ENCODE data around the gene ZNF407. TPM values are rescaled to one million over a fixed set of nuclear protein-coding genes. Genes with fewer than 3 reads are reported as not detected.

Gene ZNF407
- total RNA-seq, 1 experiment from 2014 or later = 15.9 TPM

GRCh38 chr18:75063615-75064512 is 466.2 kb downstream of the ZNF407 start:
- TF ChIP-seq CTCF (conservative IDR thresholded peaks at IDR 0.05; ENCODE audit: low read depth, low read length) (no peak), EZH2 (IDR thresholded peaks at IDR 0.05; ENCODE audit: borderline replicate concordance, low read depth, low read length, poor library complexity, severe bottlenecking) (no peak)
- ChIA-PET CTCF (no interaction called here), POLR2A (ENCODE audit: low non-redundant PET) (no interaction called here)
- H3K4me3 ChIP-seq (ENCODE audit: low read depth, low read length, poor library complexity, severe bottlenecking) = no peak overlapping the region
- no peaks in the 10 kb centered on the region for H3K27me3 ChIP-seq (replicated peaks; ENCODE audit: insufficient read depth, low read depth, low read length, poor library complexity)
- H3K4me1 ChIP-seq (ENCODE audit: insufficient read depth, low read length, poor library complexity, severe bottlenecking) = peaks cover 7% of the 10 kb centered on the region
- H3K27ac ChIP-seq (ENCODE audit: low read depth, low read length, poor library complexity, severe bottlenecking) = no peak overlapping the region
- intact Hi-C loops (cut with micrococcal nuclease; ENCODE audit: unreplicated experiment) = no loop called here
- H3K9me3 ChIP-seq (ENCODE audit: low read depth, low read length, poor library complexity, severe bottlenecking) = no peaks in the 10 kb centered on the region
- no peak for DNase-seq (ENCODE audit: low spot score)
- H3K36me3 ChIP-seq (ENCODE audit: insufficient read depth, low read length, poor library complexity, severe bottlenecking) = no peaks in the 10 kb centered on the region
- BruUV-seq (replicated peaks) = no TSS peak

DNA sequence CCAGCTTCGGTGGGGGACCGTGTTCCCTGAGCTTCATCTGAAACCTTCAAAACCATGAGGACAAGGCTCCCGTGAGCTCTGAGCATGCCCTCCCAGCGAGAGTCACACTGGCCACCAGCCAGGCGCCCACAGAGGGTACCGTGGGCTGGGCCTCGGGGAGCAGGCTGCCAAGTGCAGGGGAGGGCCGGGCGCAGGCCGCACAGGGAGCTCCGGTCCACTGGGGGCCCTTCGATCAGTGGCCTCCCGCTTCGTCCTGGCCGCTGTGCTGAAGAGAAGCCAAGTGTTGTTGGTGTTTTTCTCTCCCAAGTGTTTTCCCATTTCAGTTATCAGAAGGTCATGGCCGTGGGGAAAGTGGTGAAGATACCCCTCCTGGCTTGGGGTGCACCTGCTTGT is 466.8 kb downstream of the ZNF407 start:
- CTCF ChIA-PET = no interaction called here

GRCh38 chr18:75065251-75066000 is 467.8 kb downstream of the ZNF407 start:
- ChIA-PET POLR2A (ENCODE audit: low non-redundant PET) (no interaction called here), CTCF (no interaction called here)
- H3K4me3 ChIP-seq (ENCODE audit: low read depth, low read length, poor library complexity, severe bottlenecking) = no peak overlapping the region
- H3K4me1 ChIP-seq (ENCODE audit: insufficient read depth, low read length, poor library complexity, severe bottlenecking) = peaks cover 7% of the 10 kb centered on the region
- no peak overlapping the region for H3K27ac ChIP-seq (ENCODE audit: low read depth, low read length, poor library complexity, severe bottlenecking)
- H3K27me3 ChIP-seq (replicated peaks; ENCODE audit: insufficient read depth, low read depth, low read length, poor library complexity) = no peaks in the 10 kb centered on the region
- H3K9me3 ChIP-seq (ENCODE audit: low read depth, low read length, poor library complexity, severe bottlenecking) = no peaks in the 10 kb centered on the region
- no TSS peak for BruUV-seq (replicated peaks)
- H3K36me3 ChIP-seq (ENCODE audit: insufficient read depth, low read length, poor library complexity, severe bottlenecking) = no peaks in the 10 kb centered on the region
- intact Hi-C loops (cut with micrococcal nuclease; ENCODE audit: unreplicated experiment) = no loop called here
- TF ChIP-seq EZH2 (IDR thresholded peaks at IDR 0.05; ENCODE audit: borderline replicate concordance, low read depth, low read length, poor library complexity, severe bottlenecking) (no peak), CTCF (conservative IDR thresholded peaks at IDR 0.05; ENCODE audit: low read depth, low read length) (no peak)
- no peak for DNase-seq (ENCODE audit: low spot score)

More for the DNA sequence above, 466.8 kb downstream of the ZNF407 start:
- H3K4me3 ChIP-seq (ENCODE audit: low read depth, low read length, poor library complexity, severe bottlenecking) = no peak overlapping the region
- intact Hi-C loops (cut with micrococcal nuclease; ENCODE audit: unreplicated experiment) = no loop called here
- H3K27me3 ChIP-seq (replicated peaks; ENCODE audit: insufficient read depth, low read depth, low read length, poor library complexity) = no peaks in the 10 kb centered on the region
- H3K9me3 ChIP-seq (ENCODE audit: low read depth, low read length, poor library complexity, severe bottlenecking) = no peaks in the 10 kb centered on the region
- no peak for DNase-seq (ENCODE audit: low spot score)
- no TSS peak for BruUV-seq (replicated peaks)
- H3K27ac ChIP-seq (ENCODE audit: low read depth, low read length, poor library complexity, severe bottlenecking) = no peak overlapping the region
- POLR2A ChIA-PET (ENCODE audit: low non-redundant PET) = no interaction called here
- TF ChIP-seq CTCF (conservative IDR thresholded peaks at IDR 0.05; ENCODE audit: low read depth, low read length) (no peak), EZH2 (IDR thresholded peaks at IDR 0.05; ENCODE audit: borderline replicate concordance, low read depth, low read length, poor library complexity, severe bottlenecking) (no peak)
- peaks cover 7% of the 10 kb centered on the region for H3K4me1 ChIP-seq (ENCODE audit: insufficient read depth, low read length, poor library complexity, severe bottlenecking)
- H3K36me3 ChIP-seq (ENCODE audit: insufficient read depth, low read length, poor library complexity, severe bottlenecking) = no peaks in the 10 kb centered on the region

Measured in A673 (cell line).